Left renal cortex interstitium (tissue), 4 donors: ENCODE measurements around the gene CCNA1. TPM values are rescaled to one million over a fixed set of nuclear protein-coding genes. Genes with fewer than 3 reads are reported as not detected.

ENCODE experiments used
- DNase-seq, 4 donors: peaks; one replicate each; pipeline ENCODE4 v3.0.0-alpha.2; 2013; ENCODE audit warnings: low read depth in 4 of 4, low spot score in 2 of 4, missing footprints in 1 of 4
- polyA plus RNA-seq, 4 donors: library from polyadenylated mRNA; unstranded; fragments of 120-200 nt; gene quantifications; one replicate each; pipeline ENCODE4 v1.2.1, GENCODE V29; 2013; ENCODE audit not compliant: insufficient read length in 4 of 4

Gene CCNA1
- polyA plus RNA-seq, 4 donors = 1.0 to 1.2 (median 1.1) TPM

DNA sequence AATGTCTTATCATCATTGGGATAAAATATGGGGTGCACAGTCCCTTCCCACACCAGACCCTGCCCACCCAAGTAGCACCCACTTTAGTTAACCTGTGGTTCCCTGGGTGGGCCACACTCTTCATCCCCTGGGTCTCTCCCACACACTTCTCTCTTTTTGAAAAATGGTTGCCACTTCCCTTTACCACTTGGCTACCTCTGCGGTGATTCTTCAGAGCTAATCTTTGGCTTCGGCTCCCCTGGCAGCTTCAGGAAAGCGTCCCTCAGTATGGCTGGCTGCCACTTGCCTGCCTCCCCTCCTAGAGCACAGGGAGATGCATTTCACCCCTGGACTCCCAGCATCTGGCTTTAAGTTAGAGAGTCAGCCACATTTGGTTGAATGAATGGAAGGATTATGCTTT, 18.2 kb downstream of the CCNA1 start:
- no peak for DNase-seq

DNA sequence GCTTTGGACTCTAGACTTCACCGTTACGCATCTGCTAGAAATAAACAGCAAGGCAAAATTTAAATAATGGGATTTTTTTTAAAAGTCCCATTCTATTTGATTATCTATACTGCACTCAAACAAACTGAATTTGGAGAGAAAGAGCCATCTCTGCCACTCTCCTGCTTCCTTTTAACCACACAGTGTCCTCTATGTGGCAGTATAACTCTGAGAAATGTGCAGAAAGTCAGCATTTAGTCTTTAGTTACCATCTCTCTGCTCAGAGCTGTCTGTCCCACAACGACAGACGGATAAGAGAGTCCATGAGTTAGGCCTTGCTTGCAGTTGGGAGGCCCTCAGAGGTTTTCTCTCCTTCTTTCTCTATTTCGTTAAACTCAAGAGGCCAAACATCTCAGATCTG, 21.2 kb downstream of the CCNA1 start:
- no peak for DNase-seq

DNA sequence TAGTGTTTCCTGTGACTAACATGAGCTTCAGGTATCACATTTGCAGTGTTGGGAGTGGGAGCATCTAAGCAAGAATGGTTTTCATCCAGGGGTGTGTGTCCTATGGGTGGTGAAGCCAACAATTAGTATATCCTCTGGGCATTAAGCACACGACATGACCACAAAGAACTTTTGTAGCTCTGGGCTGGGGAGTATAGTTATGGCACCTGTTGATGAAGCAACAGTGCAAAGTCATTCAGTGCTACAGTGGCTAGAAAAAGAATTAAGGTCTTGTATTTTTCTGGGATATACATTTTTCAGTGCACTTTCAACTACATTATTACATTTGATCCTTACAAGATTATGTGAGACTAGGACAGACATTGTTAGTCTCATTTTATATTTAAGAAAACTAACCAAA, 21.8 kb downstream of the CCNA1 start:
- DNase-seq = no peak

DNA sequence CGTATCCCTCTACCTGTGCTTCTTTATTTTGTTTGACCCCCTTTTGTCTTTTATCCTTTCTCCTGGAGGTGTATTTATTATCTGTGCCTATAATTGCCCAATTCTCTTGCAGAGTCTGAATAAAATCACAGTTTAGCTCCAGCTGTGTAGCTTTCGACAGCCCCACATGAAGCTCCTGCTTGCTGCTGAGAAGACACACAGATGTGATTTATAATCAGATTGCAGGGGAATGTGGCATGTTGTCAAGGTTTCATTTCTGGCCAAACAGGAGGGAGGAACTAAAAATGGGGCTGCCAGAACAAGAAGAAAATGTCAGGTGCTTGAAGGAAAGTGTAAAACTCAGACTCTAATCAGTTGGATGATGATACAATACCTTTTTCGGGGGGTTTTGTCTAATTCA, 22.7 kb downstream of the CCNA1 start:
- DNase-seq = no peak

DNA sequence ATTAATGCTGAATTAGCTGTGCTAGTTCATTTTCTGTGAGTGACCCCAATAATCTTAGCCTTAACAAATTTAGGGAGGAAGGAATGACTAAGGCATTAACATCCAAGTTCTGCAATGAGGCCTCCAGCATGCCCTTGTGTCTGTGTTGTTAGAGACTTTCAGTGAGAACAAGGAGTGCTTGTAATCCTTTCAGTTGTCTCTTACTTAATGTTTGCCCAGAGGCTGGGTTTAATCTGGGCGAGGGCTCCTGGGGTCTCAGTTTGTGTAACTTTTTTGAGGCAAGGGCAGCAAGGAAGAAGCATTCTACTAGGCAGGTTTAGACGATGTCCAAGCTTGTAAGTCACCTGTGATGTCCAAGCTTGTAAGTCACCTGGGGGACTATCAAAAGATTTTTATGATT, 24.3 kb downstream of the CCNA1 start:
- DNase-seq = no peak

DNA sequence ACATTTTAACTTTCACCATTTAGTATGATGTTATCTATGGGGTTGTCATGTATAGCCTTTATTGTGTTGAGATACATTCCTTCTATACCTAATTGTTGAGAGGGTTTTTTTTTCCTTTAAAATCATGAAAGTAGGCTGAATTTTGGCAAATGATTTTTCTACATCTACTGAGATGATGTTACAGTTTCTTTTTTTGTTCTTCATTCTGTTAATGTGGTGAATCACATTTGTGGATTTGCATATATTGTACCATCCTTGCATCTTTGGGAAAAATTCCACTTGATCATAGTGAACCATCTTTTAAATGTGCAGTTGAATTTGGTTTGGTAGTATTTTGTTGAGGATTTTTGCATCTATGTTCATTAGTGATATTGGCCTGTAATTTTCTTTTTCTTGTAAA, 29.2 kb downstream of the CCNA1 start:
- DNase-seq = no peak

DNA sequence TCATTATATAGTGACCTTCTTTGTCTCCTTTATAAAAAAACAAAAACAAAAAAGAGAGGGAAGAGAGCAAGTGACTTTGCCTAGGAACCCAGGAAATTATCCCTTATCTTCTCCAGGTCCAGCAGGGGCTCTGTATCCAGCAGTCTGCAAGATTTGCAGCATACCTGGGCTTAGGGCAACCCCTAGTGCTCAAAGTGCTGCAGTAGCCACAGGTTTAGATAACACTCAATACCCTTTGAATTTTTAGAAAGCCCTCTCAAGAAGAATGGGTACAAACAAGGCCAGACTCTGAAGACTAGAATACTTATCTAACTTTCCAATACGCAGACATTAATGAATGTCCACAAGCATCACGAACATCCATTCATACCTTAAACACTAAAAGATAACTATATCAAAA, 43.2 kb downstream of the CCNA1 start:
- DNase-seq = no peak

DNA sequence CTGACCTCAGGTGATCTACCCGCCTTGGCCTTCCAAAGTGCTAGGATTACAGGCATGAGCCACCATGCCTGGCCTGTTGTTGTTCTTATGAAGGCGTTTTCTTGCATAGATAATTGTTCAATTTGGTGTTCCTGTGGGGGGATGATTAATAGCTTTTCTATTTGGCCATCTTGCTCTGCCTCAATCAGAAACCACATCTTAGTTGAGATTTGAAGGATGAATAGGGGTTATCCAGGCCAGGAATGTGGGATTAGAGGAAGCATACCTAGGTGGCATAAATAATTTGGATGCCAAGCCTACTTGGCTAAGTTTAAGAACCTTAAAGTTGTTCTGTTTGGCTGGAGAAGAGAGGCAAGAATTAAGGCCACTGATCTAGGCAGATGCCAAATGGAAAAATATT, 44.4 kb downstream of the CCNA1 start:
- DNase-seq = no peak

DNA sequence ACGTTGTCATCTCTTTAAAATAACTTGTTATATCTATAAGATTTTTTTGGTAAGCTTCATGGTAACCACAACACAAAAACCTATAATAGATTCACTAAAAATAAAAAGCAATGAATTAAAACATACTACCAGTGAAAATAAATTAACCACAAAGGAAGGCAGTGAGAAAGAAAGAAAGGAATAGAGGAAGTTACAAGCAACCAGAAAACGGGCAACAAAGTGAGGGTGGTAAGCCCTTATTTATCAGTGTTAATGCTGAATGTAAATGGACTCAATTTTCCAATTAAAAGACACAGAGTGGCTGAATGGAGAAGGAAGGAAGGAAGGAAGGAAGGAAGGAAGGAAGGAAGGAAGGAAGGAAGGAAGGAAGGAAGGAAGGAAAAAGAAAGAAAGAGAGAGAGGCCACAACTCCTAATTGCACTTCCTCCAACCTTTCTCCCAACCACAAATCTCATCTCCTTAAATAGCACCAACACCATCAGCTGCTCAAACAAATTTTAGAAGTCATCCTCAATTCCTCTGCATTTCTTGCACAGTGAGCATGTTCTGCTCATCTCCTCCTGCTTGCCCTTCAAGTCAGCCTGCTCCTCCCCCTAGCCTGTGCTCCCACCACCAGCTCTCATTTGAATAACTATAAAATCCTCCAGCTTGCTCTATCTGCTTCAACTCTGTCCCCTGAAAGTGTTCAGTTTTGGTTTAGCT, 48.6 kb downstream of the CCNA1 start:
- DNase-seq = no peak

DNA sequence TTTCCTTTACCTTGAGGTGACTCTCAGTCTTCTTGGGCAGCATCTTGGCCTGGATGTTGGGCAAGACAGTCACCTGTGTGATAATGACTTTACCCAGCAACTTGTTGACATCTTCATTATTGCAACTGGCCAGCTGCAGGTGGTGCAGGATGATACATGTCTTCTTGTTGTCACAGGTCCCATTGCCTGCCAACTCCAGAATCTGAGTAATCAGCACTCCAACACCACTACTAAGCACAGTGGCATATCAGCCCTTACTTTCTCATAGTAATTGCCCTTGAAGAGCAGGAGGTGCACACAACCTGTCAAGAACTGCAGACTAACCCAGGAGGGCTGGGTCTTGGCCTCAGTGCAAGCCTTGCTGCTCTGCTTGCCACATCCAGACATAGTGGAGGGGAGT, 57.8 kb downstream of the CCNA1 start:
- DNase-seq = no peak

Other genes starting within 250 kb of the CCNA1 start
- 1 to 10 TPM; 1.1 to 3.6 (median 3.1) TPM for gene SOHLH2, start 217.9 kb upstream of the CCNA1 start, polyA plus RNA-seq
- gene CCDC169, start 134.7 kb upstream of the CCNA1 start, polyA plus RNA-seq = 1 to 10 TPM; 3.6 to 6.1 (median 5.2) TPM
- 10 to 100 TPM; 71.4 to 95.4 (median 89.0) TPM for gene SPART, start 86.1 kb upstream of the CCNA1 start, polyA plus RNA-seq
- gene SERTM1, start 241.5 kb downstream of the CCNA1 start, polyA plus RNA-seq = under 1 TPM; 0.35 to 0.84 (median 0.41) TPM